Measurements from ENCODE around the gene PROC.

- TF ChIP-seq CTCF (IDR thresholded peaks at IDR 0.05): no peak
- TF ChIP-seq TCF7L2 (IDR thresholded peaks at IDR 0.05; ENCODE audit: low read depth, low read length): no peak
- no peak for TF ChIP-seq POLR2AphosphoS5 (IDR thresholded peaks at IDR 0.05; ENCODE audit: low read depth, low read length)
- TF ChIP-seq REST (IDR thresholded peaks at IDR 0.05; ENCODE audit: insufficient read depth in 1 of 2, low read depth in 2 of 2, low read length in 1 of 2): no peak
- no peak for TF ChIP-seq SIN3A (IDR thresholded peaks at IDR 0.05; ENCODE audit: borderline replicate concordance, insufficient read depth, low read depth, low read length)
These were observed 3.0 kb downstream of the PROC start for GRCh38 chr2:127421116-127421800.

Data from Panc1 (cell line).